Measurements from ENCODE around the gene KLHDC4.

The KLHDC4 gene

GRCh38 chr16:87747626-87748414 is 18.0 kb downstream of the KLHDC4 start:
- no peak for TF ChIP-seq CTCF (conservative IDR thresholded peaks at IDR 0.05; ENCODE audit: low read depth, low read length)
- no peak for DNase-seq (ENCODE audit: low read depth)
- no peak overlapping the region for H3K4me3 ChIP-seq (ENCODE audit: low read length)

- no peak for DNase-seq (ENCODE audit: low read depth)
- no peak overlapping the region for H3K4me3 ChIP-seq (ENCODE audit: low read length)
- no peak for TF ChIP-seq CTCF (conservative IDR thresholded peaks at IDR 0.05; ENCODE audit: low read depth, low read length)
Observed at GRCh38 chr16:87746178-87746577, 19.6 kb downstream of the KLHDC4 start.

GRCh38 chr16:87744750-87745514 is 20.9 kb downstream of the KLHDC4 start:
- no peak overlapping the region for H3K4me3 ChIP-seq (ENCODE audit: low read length)
- TF ChIP-seq CTCF (conservative IDR thresholded peaks at IDR 0.05; ENCODE audit: low read depth, low read length), result no peak
- DNase-seq (ENCODE audit: low read depth), result no peak

- no peak for DNase-seq (ENCODE audit: low read depth)
- no peak for TF ChIP-seq CTCF (conservative IDR thresholded peaks at IDR 0.05; ENCODE audit: low read depth, low read length)
- H3K4me3 ChIP-seq (ENCODE audit: low read length), result no peak overlapping the region
Observed at GRCh38 chr16:87742781-87743490, 22.9 kb downstream of the KLHDC4 start.

- DNase-seq (ENCODE audit: low read depth), result no peak
- no peak overlapping the region for H3K4me3 ChIP-seq (ENCODE audit: low read length)
- TF ChIP-seq CTCF (conservative IDR thresholded peaks at IDR 0.05; ENCODE audit: low read depth, low read length), result no peak
Observed at GRCh38 chr16:87741700-87742415, 23.9 kb downstream of the KLHDC4 start.

- no peak overlapping the region for H3K4me3 ChIP-seq (ENCODE audit: low read length)
- no peak for TF ChIP-seq CTCF (conservative IDR thresholded peaks at IDR 0.05; ENCODE audit: low read depth, low read length)
- DNase-seq (ENCODE audit: low read depth), result no peak
Observed at GRCh38 chr16:87740909-87741424, 24.8 kb downstream of the KLHDC4 start.

Measured in retinal pigment epithelial cell (primary cell).